Peyer's patch (tissue), 4 donors: Measurements from ENCODE around the gene CRTC2.
"Not testable (repeated sequence)": the region's sequence is repeated elsewhere in the genome, so short reads cannot be mapped to it uniquely, and the experiment has no call there.

Experiments
- CTCF ChIP-seq, 6 experiments: fragments of 450-650 bp in 4 of 6; fragments of 200-600 bp in 2 of 6; sonication (generic) in 1 of 6; IDR thresholded peaks; one replicate each; pipeline ENCODE4 v1.5.1; 2017 to 2019; ENCODE audit warnings: antibody characterized with exemption in 6 of 6, mild to moderate bottlenecking in 3 of 6, moderate library complexity in 1 of 6
- POLR2A ChIP-seq, 2 donors: fragments of 450-650 bp; IDR thresholded peaks; one replicate each; pipeline ENCODE4 v1.5.1; 2017; ENCODE audit warnings: antibody characterized with exemption in 2 of 2, mild to moderate bottlenecking in 2 of 2, moderate library complexity in 2 of 2

DNA sequence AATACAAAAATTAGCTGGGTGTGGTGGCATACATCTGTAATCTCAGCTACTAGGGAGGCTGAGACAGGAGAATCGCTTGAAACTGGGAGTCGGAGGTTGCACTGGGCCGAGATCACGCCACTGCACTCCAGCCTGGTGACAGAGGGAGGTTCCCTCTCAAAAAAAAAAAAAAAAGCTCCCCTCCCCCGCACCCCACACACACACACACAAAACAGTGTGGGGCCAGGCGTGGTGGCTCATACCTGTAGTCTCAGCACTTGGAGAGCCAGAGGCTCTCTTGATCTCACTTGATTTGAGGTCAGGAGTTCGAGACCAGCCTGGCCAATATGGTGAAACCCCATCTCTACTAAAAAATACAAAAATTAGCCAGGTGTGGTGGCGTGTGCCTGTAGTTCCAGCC is 52.5 kb downstream of the CRTC2 start:
- not testable (repeated sequence) for TF ChIP-seq CTCF, POLR2A (IDR thresholded peaks at IDR 0.05)
